BE2C (cell line): ENCODE results near the gene ACADVL.

ENCODE experiments used
- DNase-seq: peaks from one replicate; pipeline ENCODE4 v3.0.0-alpha.2; 2020
- H3K27me3 ChIP-seq: fragments of 250-450 bp; sonication (Bioruptor Pico); 2 replicates; pipeline ENCODE4 v1.5.1; 2020; ENCODE audit warnings: mild to moderate bottlenecking
- H3K36me3 ChIP-seq: fragments of 250-450 bp; sonication (Bioruptor Pico); 2 replicates; pipeline ENCODE4 v1.5.1; 2020; ENCODE audit warnings: mild to moderate bottlenecking
- H3K4me1 ChIP-seq: fragments of 250-450 bp; sonication (Bioruptor Pico); 2 replicates; pipeline ENCODE4 v1.5.1; 2020
- H3K4me3 ChIP-seq: 2 replicates; pipeline ENCODE4 v1.5.1; 2011; ENCODE audit warnings: low read depth, low read length
- H3K9me3 ChIP-seq: fragments of 250-450 bp; sonication (Bioruptor Pico); 2 replicates; pipeline ENCODE4 v1.5.1; 2020
- TF ChIP-seq, protein P1 (sequence below): IDR thresholded peaks from 2 replicates; pipeline ENCODE4 v1.5.1; 2012; ENCODE audit warnings: mild to moderate bottlenecking, low read depth, low read length

The ACADVL gene

DNA sequence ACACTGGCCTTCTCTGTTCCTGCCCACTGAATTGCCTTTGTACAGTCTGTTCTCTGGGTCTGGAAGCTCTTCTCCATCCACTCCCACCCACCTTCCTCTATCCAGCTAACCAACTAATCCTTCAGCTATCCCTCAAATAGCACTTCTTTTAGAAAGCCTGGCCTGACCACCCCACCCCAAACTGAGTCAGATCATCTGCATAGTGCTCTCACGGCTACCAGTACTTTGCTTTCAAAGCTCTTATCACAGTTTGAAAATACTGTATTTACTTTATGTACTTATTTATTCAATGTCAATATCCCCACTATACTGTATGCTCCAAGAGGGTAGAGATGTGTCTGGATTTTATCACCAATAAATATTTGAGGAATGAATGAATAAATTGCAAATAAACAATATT is 47.0 kb downstream of the ACADVL start:
- TF ChIP-seq, protein P1, sequence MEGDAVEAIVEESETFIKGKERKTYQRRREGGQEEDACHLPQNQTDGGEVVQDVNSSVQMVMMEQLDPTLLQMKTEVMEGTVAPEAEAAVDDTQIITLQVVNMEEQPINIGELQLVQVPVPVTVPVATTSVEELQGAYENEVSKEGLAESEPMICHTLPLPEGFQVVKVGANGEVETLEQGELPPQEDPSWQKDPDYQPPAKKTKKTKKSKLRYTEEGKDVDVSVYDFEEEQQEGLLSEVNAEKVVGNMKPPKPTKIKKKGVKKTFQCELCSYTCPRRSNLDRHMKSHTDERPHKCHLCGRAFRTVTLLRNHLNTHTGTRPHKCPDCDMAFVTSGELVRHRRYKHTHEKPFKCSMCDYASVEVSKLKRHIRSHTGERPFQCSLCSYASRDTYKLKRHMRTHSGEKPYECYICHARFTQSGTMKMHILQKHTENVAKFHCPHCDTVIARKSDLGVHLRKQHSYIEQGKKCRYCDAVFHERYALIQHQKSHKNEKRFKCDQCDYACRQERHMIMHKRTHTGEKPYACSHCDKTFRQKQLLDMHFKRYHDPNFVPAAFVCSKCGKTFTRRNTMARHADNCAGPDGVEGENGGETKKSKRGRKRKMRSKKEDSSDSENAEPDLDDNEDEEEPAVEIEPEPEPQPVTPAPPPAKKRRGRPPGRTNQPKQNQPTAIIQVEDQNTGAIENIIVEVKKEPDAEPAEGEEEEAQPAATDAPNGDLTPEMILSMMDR, result no peak
- Histone ChIP-seq H3K9me3 (no peaks in the 10 kb centered on the region), H3K4me1 (no peaks in the 10 kb centered on the region), H3K4me3 (no peak overlapping the region), H3K36me3 (no peaks in the 10 kb centered on the region), H3K27me3 (peaks cover 5% of the 10 kb centered on the region; the same call in 1 of the 2 replicates)
- no peak for DNase-seq
